ENCODE data around the gene QPCT.
"Not testable (repeated sequence)": the region's sequence is repeated elsewhere in the genome, so short reads cannot be mapped to it uniquely, and the experiment has no call there.

The QPCT gene

GRCh38 chr2:37391711-37392110 is 47.3 kb downstream of the QPCT start:
- no peak for DNase-seq (ENCODE audit: low read depth)

GRCh38 chr2:37392428-37392827 is 48.0 kb downstream of the QPCT start:
- no peak for DNase-seq (ENCODE audit: low read depth)

GRCh38 chr2:37394263-37394662 is 49.8 kb downstream of the QPCT start:
- no peak for DNase-seq (ENCODE audit: low read depth)

- DNase-seq (ENCODE audit: low read depth), result no peak
Observed at GRCh38 chr2:37394796-37395555, 50.5 kb downstream of the QPCT start.

- DNase-seq (ENCODE audit: low read depth), result no peak
Observed at GRCh38 chr2:37396890-37397565, 52.6 kb downstream of the QPCT start.

GRCh38 chr2:37398990-37399389 is 54.6 kb downstream of the QPCT start:
- DNase-seq (ENCODE audit: low read depth), result no peak

GRCh38 chr2:37400041-37400440 is 55.6 kb downstream of the QPCT start:
- no peak for DNase-seq (ENCODE audit: low read depth)

GRCh38 chr2:37402636-37403035 is 58.2 kb downstream of the QPCT start:
- no peak for DNase-seq (ENCODE audit: low read depth)

- DNase-seq (ENCODE audit: low read depth), result no peak
Observed at GRCh38 chr2:37405781-37406180, 61.4 kb downstream of the QPCT start.

- DNase-seq (ENCODE audit: low read depth), result no peak
Observed at GRCh38 chr2:37412231-37412630, 67.8 kb downstream of the QPCT start.

- DNase-seq (ENCODE audit: low read depth), result not testable (repeated sequence)
Observed at GRCh38 chr2:37413911-37414469, 69.6 kb downstream of the QPCT start.

- DNase-seq (ENCODE audit: low read depth), result no peak
Observed at GRCh38 chr2:37414470-37414949, 70.1 kb downstream of the QPCT start.

- DNase-seq (ENCODE audit: low read depth), result no peak
Observed at GRCh38 chr2:37415128-37415820, 70.8 kb downstream of the QPCT start.

GRCh38 chr2:37417321-37417720 is 72.9 kb downstream of the QPCT start:
- DNase-seq (ENCODE audit: low read depth), result no peak

GRCh38 chr2:37418956-37419355 is 74.5 kb downstream of the QPCT start:
- DNase-seq (ENCODE audit: low read depth), result no peak

- no peak for DNase-seq (ENCODE audit: low read depth)
Observed at GRCh38 chr2:37421686-37422085, 77.3 kb downstream of the QPCT start.

- no peak for DNase-seq (ENCODE audit: low read depth)
Observed at GRCh38 chr2:37422816-37423215, 78.4 kb downstream of the QPCT start.
